WTC11 (cell line): Measurements from ENCODE around the gene YWHAH. TPM values are rescaled to one million over a fixed set of nuclear protein-coding genes. Genes with fewer than 3 reads are reported as not detected.

ENCODE experiments used
- ATAC-seq: fragments of 200-7000 bp; cut with Tn5 transposase; 2 replicates; pipeline ENCODE4 v1.10.0; 2021; ENCODE audit warnings: mild to moderate bottlenecking, moderate library complexity
- CTCF ChIA-PET: fragments of 300-600 bp; sonication (Branson Sonifier 250); formaldehyde crosslinking; loops from one replicate; lab custom pipeline; 2021; ENCODE audit warnings: antibody characterized with exemption; lab: Charles Lee
- POLR2A ChIA-PET: fragments of 350-600 bp; sonication (Branson Sonifier 250); formaldehyde crosslinking; loops from one replicate; lab custom pipeline; 2021; ENCODE audit warnings: antibody characterized with exemption; lab: Charles Lee
- DNase-seq: peaks from one replicate; pipeline ENCODE4 v3.0.0; 2021; ENCODE audit warnings: low spot score
- H3K27ac Mint-ChIP-seq: 2 replicates; pipeline ENCODE4 v1.8.0; 2021; ENCODE audit warnings: mixed read lengths
- H3K27me3 Mint-ChIP-seq: 2 replicates; pipeline ENCODE4 v1.8.0; 2021; ENCODE audit warnings: low read depth, mild to moderate bottlenecking, moderate library complexity, mixed read lengths
- H3K36me3 Mint-ChIP-seq: 2 replicates; pipeline ENCODE4 v1.8.0; 2021; ENCODE audit warnings: mixed read lengths
- H3K4me1 Mint-ChIP-seq: 2 replicates; pipeline ENCODE4 v1.8.0; 2022; ENCODE audit warnings: mixed read lengths
- H3K4me3 Mint-ChIP-seq: 2 replicates; pipeline ENCODE4 v1.8.0; 2021; ENCODE audit warnings: mild to moderate bottlenecking, moderate library complexity, mixed read lengths
- H3K9me3 Mint-ChIP-seq: 2 replicates; pipeline ENCODE4 v1.8.0; 2021; ENCODE audit warnings: mixed read lengths
- AFF4 ChIP-seq: sonication (generic); formaldehyde crosslinking; IDR thresholded peaks from 2 replicates; pipeline ENCODE4 v1.8.1; 2023; ENCODE audit warnings: mild to moderate bottlenecking, missing genetic modification reagents, borderline replicate concordance
- ARID4B ChIP-seq: sonication (generic); formaldehyde crosslinking; IDR thresholded peaks from 2 replicates; pipeline ENCODE4 v1.8.0; 2023; ENCODE audit warnings: missing genetic modification reagents, mild to moderate bottlenecking, borderline replicate concordance
- ATF2 ChIP-seq: sonication (generic); formaldehyde crosslinking; IDR thresholded peaks from 2 replicates; pipeline ENCODE4 v1.8.1; 2022; ENCODE audit warnings: low read depth, missing genetic modification reagents, borderline replicate concordance
- JAZF1 ChIP-seq: fragments of 250-450 bp; sonication (Bioruptor Pico); IDR thresholded peaks from 2 replicates; pipeline ENCODE4 v1.9.0; 2021; ENCODE audit warnings: moderate library complexity, mild to moderate bottlenecking, inconsistent platforms
- MYBL2 ChIP-seq: sonication (generic); formaldehyde crosslinking; IDR thresholded peaks from 2 replicates; pipeline ENCODE4 v1.8.1; 2023; ENCODE audit warnings: mild to moderate bottlenecking, moderate library complexity, missing genetic modification reagents
- NFYB ChIP-seq: sonication (generic); formaldehyde crosslinking; conservative IDR thresholded peaks from 2 replicates; pipeline ENCODE4 v1.8.0; 2022; ENCODE audit warnings: low read depth, missing genetic modification reagents
- NR3C1 ChIP-seq: sonication (generic); formaldehyde crosslinking; conservative IDR thresholded peaks from 2 replicates; pipeline ENCODE4 v1.8.1; 2023; ENCODE audit warnings: low read depth, mild to moderate bottlenecking, missing genetic modification reagents
- PRDM15 ChIP-seq: sonication (generic); formaldehyde crosslinking; IDR thresholded peaks from 2 replicates; pipeline ENCODE4 v1.8.0; 2022; ENCODE audit warnings: missing genetic modification reagents
- SMAD4 ChIP-seq: sonication (generic); formaldehyde crosslinking; IDR thresholded peaks from 2 replicates; pipeline ENCODE4 v1.8.0; 2022; ENCODE audit warnings: mild to moderate bottlenecking, missing genetic modification reagents
- TEAD1 ChIP-seq: sonication (generic); formaldehyde crosslinking; IDR thresholded peaks from 2 replicates; pipeline ENCODE4 v1.8.0; 2022; ENCODE audit warnings: mild to moderate bottlenecking, missing genetic modification reagents
- ZBTB21 ChIP-seq: sonication (generic); formaldehyde crosslinking; IDR thresholded peaks from 2 replicates; pipeline ENCODE4 v1.8.1; 2023; ENCODE audit warnings: mild to moderate bottlenecking, missing genetic modification reagents, borderline replicate concordance
- ZNF512 ChIP-seq: sonication (generic); formaldehyde crosslinking; IDR thresholded peaks from 2 replicates; pipeline ENCODE4 v1.8.1; 2022; ENCODE audit warnings: missing genetic modification reagents, borderline replicate concordance
- total RNA-seq: library from RNA; stranded (reverse); gene quantifications from 3 replicates; pipeline ENCODE4 v1.2.3, GENCODE V29; 2021

YWHAH gene
- total RNA-seq, 1 experiment from 2014 or later = 203 TPM

GRCh38 chr22:31943978-31944699, at the start of gene YWHAH (continued):
- TF ChIP-seq ATF2 (CRISPR knock-in tag) (peak; percentile 35; the same call in 1 of the 2 replicates), TEAD1 (CRISPR knock-in tag) (peak; percentile 49; the same call in 1 of the 2 replicates), AFF4 (CRISPR knock-in tag) (no peak), MYBL2 (peak; percentile 79), ZNF512 (CRISPR knock-in tag) (no peak), ARID4B (CRISPR knock-in tag) (0 out of 2 replicates have a peak, but pooled peaks have one; percentile 5)

GRCh38 chr22:31895411-31896123, 48.8 kb upstream of the YWHAH start:
- no peak for TF ChIP-seq NFYB (CRISPR knock-in tag)
- TF ChIP-seq, all 79 proteins: peak for 0
- no peak for ATAC-seq
- Mint-ChIP-seq H3K36me3 (peaks cover 3% of the 10 kb centered on the region; the same call in 1 of the 2 replicates), H3K27me3 (no peaks in the 10 kb centered on the region), H3K4me1 (peaks cover 26% of the 10 kb centered on the region), H3K4me3 (no peak overlapping the region), H3K27ac (no peak overlapping the region), H3K9me3 (no peaks in the 10 kb centered on the region)
- POLR2A ChIA-PET = no interaction called here
- no peak for DNase-seq
- CTCF ChIA-PET = interaction anchor here (1.6 kb wide), 1 partner anchor 75 kb away, joined by 5 read pairs; no protein-coding TSS in a partner anchor

- POLR2A ChIA-PET = no interaction called here
- CTCF ChIA-PET = interaction anchor here (2.2 kb wide), 1 partner anchor 74 kb away, joined by 13 read pairs; no protein-coding TSS in a partner anchor
- H3K27ac Mint-ChIP-seq = no peak overlapping the region
Measured at GRCh38 chr22:31896472-31896871, 47.9 kb upstream of the YWHAH start.

More at GRCh38 chr22:31896472-31896871, 47.9 kb upstream of the YWHAH start:
- Mint-ChIP-seq H3K4me1 (peaks cover 20% of the 10 kb centered on the region), H3K4me3 (no peak overlapping the region), H3K9me3 (no peaks in the 10 kb centered on the region), H3K27me3 (no peaks in the 10 kb centered on the region), H3K36me3 (peaks cover 3% of the 10 kb centered on the region; the same call in 1 of the 2 replicates)
- TF ChIP-seq PRDM15 (CRISPR knock-in tag) (no peak), SMAD4 (CRISPR knock-in tag) (no peak), ZBTB21 (CRISPR knock-in tag) (no peak), JAZF1 (no peak), NR3C1 (CRISPR knock-in tag) (no peak)
- ATAC-seq (no peak), DNase-seq (no peak)
